HCT116 (cell line): ENCODE measurements around the gene PDE7B. TPM values are rescaled to one million over a fixed set of nuclear protein-coding genes. Genes with fewer than 3 reads are reported as not detected.

Source experiments
- ATAC-seq: fragments of 200-7000 bp; cut with Tn5 transposase; 2 replicates; pipeline ENCODE4 v1.9.1; 2020; ENCODE audit warnings: mild to moderate bottlenecking, moderate library complexity
- BruUV-seq: library from RNA; stranded (reverse); fragments of 400-500 nt; replicated peaks from 2 replicates; lab custom pipeline; 2021; lab: Mats Ljungman, UMichigan
- CTCF ChIA-PET: fragments of 300-600 bp; sonication (Branson Sonifier 250); formaldehyde crosslinking; loops from one replicate; lab custom pipeline; 2021; ENCODE audit warnings: antibody characterized with exemption; lab: Charles Lee
- POLR2A ChIA-PET: fragments of 300-600, 350-600 bp; sonication (Branson Sonifier 250); formaldehyde crosslinking; loops from one replicate; lab custom pipeline; 2021; ENCODE audit warnings: antibody characterized with exemption; lab: Charles Lee
- RAD21 ChIA-PET, 2 experiments: fragments of 300-600 bp; sonication (Branson Sonifier 250); formaldehyde crosslinking; loops; one replicate each; lab custom pipeline; 2023; ENCODE audit warnings: low total read pairs in 2 of 2; ENCODE audit not compliant: uncharacterized antibody in 2 of 2, unreplicated experiment in 2 of 2, low non-redundant PET in 1 of 2; lab: Charles Lee
- DNase-seq: peaks from one replicate; pipeline ENCODE4 v3.0.0-alpha.2; 2010; ENCODE audit warnings: low read depth, low spot score
- H2AFZ ChIP-seq: fragments of 200-600 bp; shearing (Covaris generic), sonication (generic); 2 replicates; pipeline ENCODE4 v1.6.1; 2017; ENCODE audit warnings: low read depth, mixed run types, mixed read lengths, antibody characterized with exemption, low read length; ENCODE audit not compliant: poor library complexity, severe bottlenecking
- H3K27ac ChIP-seq: 2 replicates; pipeline ENCODE4 v1.5.1; 2012; ENCODE audit warnings: low read depth, low read length
- H3K27me3 ChIP-seq: fragments of 200-600 bp; sonication (generic); 2 replicates; pipeline ENCODE4 v1.6.1; 2016; ENCODE audit warnings: mixed run types, low read length, mixed read lengths; ENCODE audit not compliant: insufficient read depth
- H3K36me3 ChIP-seq, 2 experiments: fragments of 200-500 bp in 1 of 2; fragments of 200-600 bp in 1 of 2; sonication (Bioruptor generic) in 1 of 2; sonication (generic) in 1 of 2; 2 replicates each; pipeline versions ENCODE4 v1.5.1 to v1.6.1; 2014 to 2016; ENCODE audit warnings: low read length in 2 of 2, inconsistent platforms in 1 of 2, mixed read lengths in 1 of 2, mixed run types in 1 of 2; ENCODE audit not compliant: insufficient read depth in 2 of 2, control insufficient read depth in 1 of 2
- H3K4me1 ChIP-seq, 2 experiments: fragments of 200-600 bp in 1 of 2; sonication (generic) in 1 of 2; 2 replicates each; pipeline versions ENCODE4 v1.5.1 to v1.6.1; 2012 to 2017; ENCODE audit warnings: low read length in 2 of 2, inconsistent platforms in 1 of 2, mild to moderate bottlenecking in 1 of 2, mixed read lengths in 1 of 2, mixed run types in 1 of 2, moderate library complexity in 1 of 2; ENCODE audit not compliant: insufficient read depth in 2 of 2, control insufficient read depth in 1 of 2
- H3K4me2 ChIP-seq: fragments of 200-600 bp; sonication (generic); 2 replicates; pipeline ENCODE4 v1.6.1; 2017; ENCODE audit warnings: mixed run types, low read length, mixed read lengths
- H3K4me3 ChIP-seq, 2 experiments: fragments of 200-600 bp in 1 of 2; sonication (generic) in 1 of 2; replicated peaks in 1 of 2; 2 replicates each; pipeline ENCODE4 v1.5.1; 2011 to 2016; ENCODE audit warnings: low read length in 2 of 2, control low read depth in 1 of 2, low read depth in 1 of 2, mild to moderate bottlenecking in 1 of 2, mixed read lengths in 1 of 2, mixed run types in 1 of 2
- H3K79me2 ChIP-seq: fragments of 200-600 bp; sonication (generic); 2 replicates; pipeline ENCODE4 v1.6.1; 2017; ENCODE audit warnings: mild to moderate bottlenecking, mixed run types, low read length, moderate library complexity, mixed read lengths; ENCODE audit not compliant: insufficient read depth
- H3K9ac ChIP-seq: fragments of 200-600 bp; sonication (generic); 2 replicates; pipeline ENCODE4 v1.6.1; 2016; ENCODE audit warnings: low read length, mixed read lengths
- H3K9me2 ChIP-seq: fragments of 200-600 bp; sonication (generic), shearing (Covaris generic); 2 replicates; pipeline ENCODE4 v1.6.1; 2017; ENCODE audit warnings: mixed run types, mild to moderate bottlenecking, moderate library complexity; ENCODE audit not compliant: insufficient read depth
- H3K9me3 ChIP-seq, 2 experiments: fragments of 200-500 bp in 1 of 2; fragments of 200-600 bp in 1 of 2; sonication (Bioruptor generic) in 1 of 2; sonication (generic) in 1 of 2; 2 replicates each; pipeline ENCODE4 v1.6.1; 2014 to 2017; ENCODE audit warnings: low read length in 2 of 2, mixed read lengths in 2 of 2, inconsistent platforms in 1 of 2, low read depth in 1 of 2, mild to moderate bottlenecking in 1 of 2, mixed run types in 1 of 2, moderate library complexity in 1 of 2; ENCODE audit not compliant: control insufficient read depth in 1 of 2, insufficient read depth in 1 of 2
- H4K20me1 ChIP-seq: fragments of 200-600 bp; sonication (generic), shearing (Covaris generic); 2 replicates; pipeline ENCODE4 v1.6.1; 2017; ENCODE audit warnings: mixed run types, mild to moderate bottlenecking, moderate library complexity; ENCODE audit not compliant: insufficient read depth
- ATF3 ChIP-seq: IDR thresholded peaks from 2 replicates; pipeline ENCODE4 v1.6.1; 2012
- CEBPB ChIP-seq: IDR thresholded peaks from 2 replicates; pipeline ENCODE4 v1.6.1; 2012; ENCODE audit warnings: low read depth
- EGR1 ChIP-seq: IDR thresholded peaks from 2 replicates; pipeline ENCODE4 v1.6.1; 2012; ENCODE audit warnings: low read depth
- EZH2phosphoT487 ChIP-seq: fragments of 200-600 bp; IDR thresholded peaks from 2 replicates; pipeline ENCODE4 v1.6.1; 2018; ENCODE audit warnings: antibody characterized with exemption, borderline replicate concordance
- POLR2A ChIP-seq: IDR thresholded peaks from 2 replicates; pipeline ENCODE4 v1.7.0; 2011; ENCODE audit warnings: borderline replicate concordance; ENCODE audit not compliant: insufficient read depth, insufficient read length; ENCODE audit errors: extremely low read depth
- POLR2AphosphoS5 ChIP-seq: IDR thresholded peaks from 2 replicates; pipeline ENCODE4 v1.6.1; 2011; ENCODE audit warnings: mild to moderate bottlenecking, low read depth, low read length, moderate library complexity
- RAD21 ChIP-seq: IDR thresholded peaks from 2 replicates; pipeline ENCODE4 v1.6.1; 2012; ENCODE audit warnings: low read depth, mild to moderate bottlenecking
- REST ChIP-seq: IDR thresholded peaks from 2 replicates; pipeline ENCODE4 v1.6.1; 2012; ENCODE audit warnings: low read depth
- SRF ChIP-seq: IDR thresholded peaks from 2 replicates; pipeline ENCODE4 v1.6.1; 2012; ENCODE audit warnings: low read depth
- TCF7L2 ChIP-seq: IDR thresholded peaks from 2 replicates; pipeline ENCODE4 v1.7.0; 2011; ENCODE audit warnings: borderline replicate concordance, inconsistent platforms; ENCODE audit not compliant: insufficient read depth, insufficient read length; ENCODE audit errors: extremely low read depth
- YY1 ChIP-seq: IDR thresholded peaks from 2 replicates; pipeline ENCODE4 v1.6.1; 2011; ENCODE audit warnings: low read length, low read depth, moderate library complexity, mild to moderate bottlenecking; ENCODE audit not compliant: insufficient replicate concordance; ENCODE audit errors: extremely low read depth
- ZFX ChIP-seq: fragments of 450-650 bp; IDR thresholded peaks from 2 replicates; pipeline ENCODE4 v1.6.1; 2017
- intact Hi-C: fragments of 100-400 bp; cut with micrococcal nuclease; formaldehyde crosslinking; loops from 2 replicates; pipeline ENCODE4 v1.10.0; 2022
- total RNA-seq: library from RNA; stranded (reverse); gene quantifications from one replicate; pipeline ENCODE4 v1.2.1, GENCODE V29; 2021; ENCODE audit not compliant: unreplicated experiment
- TF ChIP-seq, protein P1 (sequence below): IDR thresholded peaks from 2 replicates; pipeline ENCODE4 v1.6.1; 2012
- TF ChIP-seq, protein P2 (sequence below), 3 experiments: fragments of 200-600 bp in 1 of 3; sonication (generic) in 1 of 3; IDR thresholded peaks in 2 of 3; conservative IDR thresholded peaks in 1 of 3; 2 replicates each; pipeline ENCODE4 v1.5.1; 2012 to 2017; ENCODE audit warnings: low read depth in 2 of 3, low read length in 2 of 3, antibody characterized with exemption in 1 of 3, borderline replicate concordance in 1 of 3, control low read depth in 1 of 3, mild to moderate bottlenecking in 1 of 3, mixed read lengths in 1 of 3, mixed run types in 1 of 3, moderate library complexity in 1 of 3; ENCODE audit not compliant: insufficient read depth in 1 of 3

PDE7B gene
- total RNA-seq, 1 experiment from 2014 or later, result 0.61 TPM

- no peaks in the 10 kb centered on the region for H3K27me3 ChIP-seq
- TF ChIP-seq TCF7L2, result no peak
- no peak for TF ChIP-seq CEBPB
- no peak for TF ChIP-seq EGR1
- TF ChIP-seq RAD21, result no peak
- TF ChIP-seq EZH2phosphoT487, result no peak
- TF ChIP-seq ATF3, result no peak
- TF ChIP-seq POLR2A, result no peak
- TF ChIP-seq, protein P1, sequence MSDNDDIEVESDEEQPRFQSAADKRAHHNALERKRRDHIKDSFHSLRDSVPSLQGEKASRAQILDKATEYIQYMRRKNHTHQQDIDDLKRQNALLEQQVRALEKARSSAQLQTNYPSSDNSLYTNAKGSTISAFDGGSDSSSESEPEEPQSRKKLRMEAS, result no peak
- no peak for TF ChIP-seq ZFX
- TF ChIP-seq REST, result no peak
- TF ChIP-seq YY1, result no peak
- no peak for TF ChIP-seq SRF
- TF ChIP-seq, protein P2, sequence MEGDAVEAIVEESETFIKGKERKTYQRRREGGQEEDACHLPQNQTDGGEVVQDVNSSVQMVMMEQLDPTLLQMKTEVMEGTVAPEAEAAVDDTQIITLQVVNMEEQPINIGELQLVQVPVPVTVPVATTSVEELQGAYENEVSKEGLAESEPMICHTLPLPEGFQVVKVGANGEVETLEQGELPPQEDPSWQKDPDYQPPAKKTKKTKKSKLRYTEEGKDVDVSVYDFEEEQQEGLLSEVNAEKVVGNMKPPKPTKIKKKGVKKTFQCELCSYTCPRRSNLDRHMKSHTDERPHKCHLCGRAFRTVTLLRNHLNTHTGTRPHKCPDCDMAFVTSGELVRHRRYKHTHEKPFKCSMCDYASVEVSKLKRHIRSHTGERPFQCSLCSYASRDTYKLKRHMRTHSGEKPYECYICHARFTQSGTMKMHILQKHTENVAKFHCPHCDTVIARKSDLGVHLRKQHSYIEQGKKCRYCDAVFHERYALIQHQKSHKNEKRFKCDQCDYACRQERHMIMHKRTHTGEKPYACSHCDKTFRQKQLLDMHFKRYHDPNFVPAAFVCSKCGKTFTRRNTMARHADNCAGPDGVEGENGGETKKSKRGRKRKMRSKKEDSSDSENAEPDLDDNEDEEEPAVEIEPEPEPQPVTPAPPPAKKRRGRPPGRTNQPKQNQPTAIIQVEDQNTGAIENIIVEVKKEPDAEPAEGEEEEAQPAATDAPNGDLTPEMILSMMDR (IDR thresholded peaks at IDR 0.05 in 2 of 3, conservative IDR thresholded peaks at IDR 0.05 in 1 of 3; ENCODE audit: borderline replicate concordance in 1 of 3, insufficient read depth in 1 of 3, low read depth in 2 of 3, low read length in 2 of 3), result no peak
- no peak for TF ChIP-seq POLR2AphosphoS5
- no TSS peak for BruUV-seq
- ATAC-seq, result no peak
- no peak overlapping the region for H3K27ac ChIP-seq
- ChIA-PET CTCF (no interaction called here), POLR2A (interaction anchor here (1.5 kb wide), 1 partner anchor 12 kb away, joined by 5 read pairs; no protein-coding TSS in a partner anchor), RAD21 (no interaction called here)
- H2AFZ ChIP-seq, result no peak overlapping the region
- H3K9ac ChIP-seq, result no peak overlapping the region
- no peaks in the 10 kb centered on the region for H3K36me3 ChIP-seq
- no peaks in the 10 kb centered on the region for H3K9me3 ChIP-seq
- intact Hi-C loops, result no loop called here
- H3K4me1 ChIP-seq, result no peaks in the 10 kb centered on the region
- H3K79me2 ChIP-seq, result no peaks in the 10 kb centered on the region
- no peaks in the 10 kb centered on the region for H3K9me2 ChIP-seq
- no peak for DNase-seq
- H3K4me2 ChIP-seq, result no peak overlapping the region
- H3K4me3 ChIP-seq, result no peak overlapping the region
- no peaks in the 10 kb centered on the region for H4K20me1 ChIP-seq
Measured at GRCh38 chr6:135870722-135871121, 19.2 kb downstream of the PDE7B start.
